Measurements from ENCODE around the gene DAB1.
A peak's percentile ranks its signal among the peaks of the same experiment; 100 is the strongest.

The DAB1 gene

DNA sequence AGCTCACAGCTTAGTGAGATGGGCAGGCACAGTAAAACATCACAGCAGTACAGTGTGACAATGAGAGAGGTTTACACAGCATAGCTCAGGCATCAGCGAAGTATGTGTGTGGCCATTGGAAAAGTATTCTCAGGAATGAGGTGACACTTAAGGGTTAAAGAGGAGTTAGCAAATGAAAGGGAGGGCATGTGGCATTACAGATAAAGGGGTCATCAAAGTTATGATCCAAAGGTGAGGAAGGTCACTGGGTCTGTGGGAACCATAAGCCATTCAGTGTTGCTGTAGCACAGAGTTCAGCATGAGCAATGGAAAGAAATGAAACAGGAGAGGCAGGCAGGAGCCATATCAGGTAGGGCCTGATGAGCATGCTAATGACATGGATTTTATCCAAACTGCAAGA is 453.6 kb downstream of the DAB1 start:
- no peak for DNase-seq (ENCODE audit: low read depth)
- TF ChIP-seq, protein P1, sequence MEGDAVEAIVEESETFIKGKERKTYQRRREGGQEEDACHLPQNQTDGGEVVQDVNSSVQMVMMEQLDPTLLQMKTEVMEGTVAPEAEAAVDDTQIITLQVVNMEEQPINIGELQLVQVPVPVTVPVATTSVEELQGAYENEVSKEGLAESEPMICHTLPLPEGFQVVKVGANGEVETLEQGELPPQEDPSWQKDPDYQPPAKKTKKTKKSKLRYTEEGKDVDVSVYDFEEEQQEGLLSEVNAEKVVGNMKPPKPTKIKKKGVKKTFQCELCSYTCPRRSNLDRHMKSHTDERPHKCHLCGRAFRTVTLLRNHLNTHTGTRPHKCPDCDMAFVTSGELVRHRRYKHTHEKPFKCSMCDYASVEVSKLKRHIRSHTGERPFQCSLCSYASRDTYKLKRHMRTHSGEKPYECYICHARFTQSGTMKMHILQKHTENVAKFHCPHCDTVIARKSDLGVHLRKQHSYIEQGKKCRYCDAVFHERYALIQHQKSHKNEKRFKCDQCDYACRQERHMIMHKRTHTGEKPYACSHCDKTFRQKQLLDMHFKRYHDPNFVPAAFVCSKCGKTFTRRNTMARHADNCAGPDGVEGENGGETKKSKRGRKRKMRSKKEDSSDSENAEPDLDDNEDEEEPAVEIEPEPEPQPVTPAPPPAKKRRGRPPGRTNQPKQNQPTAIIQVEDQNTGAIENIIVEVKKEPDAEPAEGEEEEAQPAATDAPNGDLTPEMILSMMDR (IDR thresholded peaks at IDR 0.05; ENCODE audit: control insufficient read depth, insufficient read depth, low read depth, low read length, missing control alignments) = no peak
- no peak overlapping the region for H3K4me3 ChIP-seq (ENCODE audit: control insufficient read depth, low read depth, low read length)

DNA sequence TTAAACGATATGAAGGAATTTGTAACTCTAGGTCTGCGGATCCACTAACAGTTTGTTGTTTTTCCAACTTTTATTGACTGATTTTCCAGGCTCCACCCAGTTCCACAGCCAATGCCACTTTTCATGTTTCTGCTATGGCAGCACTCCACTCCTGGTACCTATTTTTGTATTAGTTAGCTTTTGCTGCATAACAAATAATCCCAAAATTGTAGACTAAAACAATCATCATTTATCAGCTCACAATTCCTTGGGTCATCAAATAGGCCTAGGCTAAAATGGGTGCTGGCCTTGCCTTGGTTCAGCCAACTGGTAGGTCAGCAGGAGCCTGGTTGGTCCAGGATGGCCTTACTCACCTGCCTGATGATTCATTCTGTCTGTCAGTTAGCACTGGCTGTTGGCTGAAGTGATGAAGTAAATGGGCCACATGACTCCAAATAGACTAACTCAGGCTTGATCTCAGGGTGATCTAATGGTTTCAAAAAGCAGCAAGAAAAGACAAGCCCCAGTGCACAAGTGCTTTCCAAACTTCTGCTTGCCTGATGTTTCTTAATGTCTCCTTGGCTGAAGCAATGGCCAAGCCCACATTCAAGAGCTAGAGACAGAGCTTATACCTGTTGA is 454.9 kb downstream of the DAB1 start:
- no peak overlapping the region for H3K4me3 ChIP-seq (ENCODE audit: control insufficient read depth, low read depth, low read length)
- TF ChIP-seq, protein P1 (IDR thresholded peaks at IDR 0.05; ENCODE audit: control insufficient read depth, insufficient read depth, low read depth, low read length, missing control alignments) = no peak
- DNase-seq (ENCODE audit: low read depth) = no peak

- no peak for DNase-seq (ENCODE audit: low read depth)
- TF ChIP-seq, protein P1 (IDR thresholded peaks at IDR 0.05; ENCODE audit: control insufficient read depth, insufficient read depth, low read depth, low read length, missing control alignments) = peak; percentile 72
- H3K4me3 ChIP-seq (ENCODE audit: control insufficient read depth, low read depth, low read length) = no peak overlapping the region
These were observed 455.7 kb downstream of the DAB1 start for GRCh38 chr1:56967900-56968832.

GRCh38 chr1:56967355-56967754 is 456.5 kb downstream of the DAB1 start:
- DNase-seq (ENCODE audit: low read depth) = no peak
- H3K4me3 ChIP-seq (ENCODE audit: control insufficient read depth, low read depth, low read length) = no peak overlapping the region
- TF ChIP-seq, protein P1 (IDR thresholded peaks at IDR 0.05; ENCODE audit: control insufficient read depth, insufficient read depth, low read depth, low read length, missing control alignments) = no peak

- TF ChIP-seq, protein P1 (IDR thresholded peaks at IDR 0.05; ENCODE audit: control insufficient read depth, insufficient read depth, low read depth, low read length, missing control alignments) = no peak
- H3K4me3 ChIP-seq (ENCODE audit: control insufficient read depth, low read depth, low read length) = no peak overlapping the region
- no peak for DNase-seq (ENCODE audit: low read depth)
These were observed 457.2 kb downstream of the DAB1 start for GRCh38 chr1:56966698-56966999.

- no peak for DNase-seq (ENCODE audit: low read depth)
- no peak within 1 kb of the TSS for H3K4me3 ChIP-seq (ENCODE audit: control insufficient read depth, low read depth, low read length)
- TF ChIP-seq, protein P1 (IDR thresholded peaks at IDR 0.05; ENCODE audit: control insufficient read depth, insufficient read depth, low read depth, low read length, missing control alignments) = no peak
These were observed 457.8 kb downstream of the DAB1 start, which contains the start of gene C8B for GRCh38 chr1:56965916-56966697. TSS of gene C8B (minus strand) at chr1:56966015. CDS start at chr1:56965948, 67 bp downstream.
